ENCODE measurements around the gene SNRNP25. TPM values are rescaled to one million over a fixed set of nuclear protein-coding genes. Genes with fewer than 3 reads are reported as not detected.

Gene SNRNP25
- total and polyA plus RNA-seq, 4 donors: 10.3 to 30.9 (median 20.9) TPM

DNA sequence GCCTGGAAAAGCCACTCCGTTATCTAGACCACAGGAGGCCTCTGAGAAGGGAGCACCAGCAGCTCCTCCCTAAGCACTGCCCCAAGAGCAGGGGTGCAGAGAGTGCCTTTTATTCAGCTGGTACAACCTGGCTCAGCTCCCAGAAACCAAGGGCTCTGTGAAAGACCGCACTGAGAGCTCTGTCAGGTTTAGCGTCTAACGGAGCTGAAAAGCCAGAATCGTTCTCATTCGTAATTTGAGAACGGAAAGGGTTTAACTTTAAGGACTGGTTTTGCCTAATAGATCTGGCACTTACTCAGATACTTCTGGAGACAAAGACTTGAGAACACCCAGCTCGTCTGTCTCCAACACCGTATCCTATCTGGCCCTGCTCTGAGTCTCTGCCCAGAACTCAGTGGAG is 37.9 kb downstream of the SNRNP25 start:
- DNase-seq (peak; percentile 56 to 83 (median 58)), ATAC-seq (ENCODE audit: insufficient read depth, low FRiP score) (no peak)
- 53 to 60% methylated on average over 9 of the region's 9 CpGs for WGBS, 2 donors
- Histone ChIP-seq H3K4me3 (no peak overlapping the region), H3K27ac (ENCODE audit: low read depth in 1 of 2, low read length in 1 of 2) (no peak overlapping the region), H3K9me3 (ENCODE audit: control insufficient read depth in 4 of 4, insufficient read depth in 3 of 4, low read length in 3 of 4) (no peaks in the 10 kb centered on the region), H3K4me1 (ENCODE audit: control insufficient read depth in 5 of 5, insufficient read depth in 5 of 5, low read length in 5 of 5) (peaks cover 0 to 4% (median 0%) of the 10 kb centered on the region in 5 donors), H3K36me3 (ENCODE audit: control insufficient read depth in 4 of 4, insufficient read depth in 4 of 4, low read length in 4 of 4) (peaks cover 0 to 49% (median 30%) of the 10 kb centered on the region in 4 donors), H3K27me3 (ENCODE audit: control insufficient read depth in 3 of 3, insufficient read depth in 3 of 3, low read length in 2 of 3) (no peaks in the 10 kb centered on the region), H3K9ac (ENCODE audit: insufficient read depth in 1 of 2, low read length in 2 of 2) (no peak overlapping the region)
- TF ChIP-seq, protein P1, sequence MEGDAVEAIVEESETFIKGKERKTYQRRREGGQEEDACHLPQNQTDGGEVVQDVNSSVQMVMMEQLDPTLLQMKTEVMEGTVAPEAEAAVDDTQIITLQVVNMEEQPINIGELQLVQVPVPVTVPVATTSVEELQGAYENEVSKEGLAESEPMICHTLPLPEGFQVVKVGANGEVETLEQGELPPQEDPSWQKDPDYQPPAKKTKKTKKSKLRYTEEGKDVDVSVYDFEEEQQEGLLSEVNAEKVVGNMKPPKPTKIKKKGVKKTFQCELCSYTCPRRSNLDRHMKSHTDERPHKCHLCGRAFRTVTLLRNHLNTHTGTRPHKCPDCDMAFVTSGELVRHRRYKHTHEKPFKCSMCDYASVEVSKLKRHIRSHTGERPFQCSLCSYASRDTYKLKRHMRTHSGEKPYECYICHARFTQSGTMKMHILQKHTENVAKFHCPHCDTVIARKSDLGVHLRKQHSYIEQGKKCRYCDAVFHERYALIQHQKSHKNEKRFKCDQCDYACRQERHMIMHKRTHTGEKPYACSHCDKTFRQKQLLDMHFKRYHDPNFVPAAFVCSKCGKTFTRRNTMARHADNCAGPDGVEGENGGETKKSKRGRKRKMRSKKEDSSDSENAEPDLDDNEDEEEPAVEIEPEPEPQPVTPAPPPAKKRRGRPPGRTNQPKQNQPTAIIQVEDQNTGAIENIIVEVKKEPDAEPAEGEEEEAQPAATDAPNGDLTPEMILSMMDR (IDR thresholded peaks at IDR 0.05; ENCODE audit: control extremely low read depth, extremely low read depth): no peak

DNA sequence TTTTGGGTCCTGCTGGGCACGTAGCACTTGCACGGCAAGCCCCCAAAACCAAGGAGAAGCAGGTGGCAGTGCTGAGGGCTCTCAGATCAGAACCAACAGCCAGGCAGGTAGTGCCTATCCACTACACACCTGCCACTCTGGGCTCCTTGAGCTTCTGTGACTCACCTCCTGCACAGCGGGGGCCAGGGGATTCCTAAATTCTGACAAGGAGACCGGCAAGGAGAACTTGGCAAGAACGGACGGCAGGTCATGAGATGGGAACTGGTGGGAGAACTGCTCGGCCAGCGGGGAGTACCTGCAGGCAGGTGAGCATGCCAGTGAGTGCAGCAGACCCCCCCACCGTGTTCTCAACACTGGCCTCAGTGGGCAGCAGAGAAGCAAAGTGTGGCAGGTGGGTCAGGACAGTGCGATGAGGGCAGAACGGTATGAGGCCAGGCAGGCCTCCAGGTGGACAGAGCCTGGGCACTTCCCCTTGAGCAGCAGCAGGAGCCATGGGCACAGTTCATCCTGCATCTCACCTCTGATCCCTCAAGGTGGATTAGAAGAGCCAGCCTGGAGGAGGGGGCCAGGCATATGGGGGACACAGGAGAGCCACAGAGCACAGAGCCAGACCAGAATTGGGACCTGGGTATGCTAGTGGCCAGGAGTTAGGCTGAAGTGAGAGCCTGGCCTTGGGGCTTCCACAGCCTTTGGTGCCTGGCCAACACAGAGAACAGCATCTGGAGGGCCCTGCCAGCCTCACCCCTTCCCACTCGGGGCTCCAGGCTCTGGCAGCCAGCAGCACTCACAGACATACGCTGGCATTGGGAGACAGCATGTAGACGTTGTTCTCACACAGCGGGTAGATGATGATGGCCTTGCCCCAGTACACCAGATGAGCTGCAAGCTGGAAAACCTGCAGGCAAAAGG is 39.1 kb downstream of the SNRNP25 start:
- DNase-seq (no peak), ATAC-seq (ENCODE audit: insufficient read depth, low FRiP score) (no peak)
- no peaks in the 10 kb centered on the region for H3K27me3 ChIP-seq (ENCODE audit: control insufficient read depth in 3 of 3, insufficient read depth in 3 of 3, low read length in 2 of 3)
- H3K9me3 ChIP-seq (ENCODE audit: control insufficient read depth in 4 of 4, insufficient read depth in 3 of 4, low read length in 3 of 4): no peaks in the 10 kb centered on the region
- peaks cover 0 to 44% (median 25%) of the 10 kb centered on the region in 4 donors for H3K36me3 ChIP-seq (ENCODE audit: control insufficient read depth in 4 of 4, insufficient read depth in 4 of 4, low read length in 4 of 4)
- H3K9ac ChIP-seq (ENCODE audit: insufficient read depth in 1 of 2, low read length in 2 of 2): no peak overlapping the region
- no peak overlapping the region for H3K4me3 ChIP-seq
- H3K27ac ChIP-seq (ENCODE audit: low read depth in 1 of 2, low read length in 1 of 2): no peak overlapping the region
- H3K4me1 ChIP-seq (ENCODE audit: control insufficient read depth in 5 of 5, insufficient read depth in 5 of 5, low read length in 5 of 5): peaks cover 0 to 4% (median 0%) of the 10 kb centered on the region in 5 donors
- TF ChIP-seq, protein P1 (IDR thresholded peaks at IDR 0.05; ENCODE audit: control extremely low read depth, extremely low read depth): no peak
- WGBS, 2 donors: 83 to 90% methylated on average over 15 of the region's 15 CpGs

DNA sequence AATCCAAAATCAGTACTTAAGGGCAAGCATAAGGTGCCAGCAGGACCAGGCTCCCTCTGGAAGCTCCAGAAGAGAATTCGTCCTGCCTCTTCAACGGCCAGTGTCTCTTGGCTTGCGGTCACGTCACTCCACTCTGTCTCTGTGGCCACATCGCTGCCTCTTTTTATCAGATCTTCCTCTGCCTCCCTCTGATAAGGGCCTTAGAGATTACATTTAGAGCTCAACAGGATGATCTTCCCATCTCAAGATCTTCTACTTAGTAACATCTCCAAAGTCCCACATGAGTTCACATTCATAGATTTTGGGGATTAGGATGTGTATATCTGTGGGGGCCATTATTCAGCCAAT is 41.3 kb downstream of the SNRNP25 start:
- TF ChIP-seq, protein P1 (IDR thresholded peaks at IDR 0.05; ENCODE audit: control extremely low read depth, extremely low read depth): no peak
- Histone ChIP-seq H3K36me3 (ENCODE audit: control insufficient read depth in 4 of 4, insufficient read depth in 4 of 4, low read length in 4 of 4) (peaks cover 0 to 28% (median 23%) of the 10 kb centered on the region in 4 donors), H3K4me1 (ENCODE audit: control insufficient read depth in 5 of 5, insufficient read depth in 5 of 5, low read length in 5 of 5) (peaks cover 0 to 4% (median 0%) of the 10 kb centered on the region in 5 donors), H3K27ac (ENCODE audit: low read depth in 1 of 2, low read length in 1 of 2) (no peak overlapping the region), H3K9ac (ENCODE audit: insufficient read depth in 1 of 2, low read length in 2 of 2) (no peak overlapping the region), H3K27me3 (ENCODE audit: control insufficient read depth in 3 of 3, insufficient read depth in 3 of 3, low read length in 2 of 3) (no peaks in the 10 kb centered on the region), H3K4me3 (no peak overlapping the region), H3K9me3 (ENCODE audit: control insufficient read depth in 4 of 4, insufficient read depth in 3 of 4, low read length in 3 of 4) (no peaks in the 10 kb centered on the region)
- WGBS, 2 donors: 91 to 95% methylated on average over 5 of the region's 5 CpGs
- no peak for DNase-seq
- ATAC-seq (ENCODE audit: insufficient read depth, low FRiP score): no peak
